ENCODE data around the gene SIX4.

- TF ChIP-seq CTCF (conservative IDR thresholded peaks at IDR 0.05; ENCODE audit: low read depth, low read length) (no peak), EZH2 (IDR thresholded peaks at IDR 0.05; ENCODE audit: borderline replicate concordance, low read depth, low read length, poor library complexity, severe bottlenecking) (no peak)
Observed at GRCh38 chr14:60736494-60736893, 12.3 kb upstream of the SIX4 start.

Data from A673 (cell line).